HepG2 (cell line): ENCODE measurements around the gene ABT1. TPM values are rescaled to one million over a fixed set of nuclear protein-coding genes. Genes with fewer than 3 reads are reported as not detected.

Source experiments
- ARHGAP35 ChIP-seq: sonication (generic); formaldehyde crosslinking; IDR thresholded peaks from 2 replicates; pipeline ENCODE4 v1.9.0; 2022; ENCODE audit warnings: mild to moderate bottlenecking, inconsistent platforms, moderate library complexity, missing genetic modification reagents, borderline replicate concordance
- BRD4 ChIP-seq: sonication (generic); formaldehyde crosslinking; IDR thresholded peaks from 2 replicates; pipeline ENCODE4 v1.4.0; 2020; ENCODE audit warnings: missing genetic modification reagents
- CEBPG ChIP-seq: IDR thresholded peaks from 2 replicates; pipeline ENCODE4 v1.6.1; 2016
- DPF2 ChIP-seq: sonication (generic); formaldehyde crosslinking; IDR thresholded peaks from 2 replicates; pipeline ENCODE4 v1.4.0; 2020; ENCODE audit warnings: mild to moderate bottlenecking, low read depth, missing genetic modification reagents, borderline replicate concordance
- GLI4 ChIP-seq: sonication (generic); formaldehyde crosslinking; IDR thresholded peaks from 2 replicates; pipeline ENCODE4 v1.5.1; 2020; ENCODE audit warnings: missing genetic modification reagents, mild to moderate bottlenecking, moderate library complexity, borderline replicate concordance
- HBP1 ChIP-seq: IDR thresholded peaks from 2 replicates; pipeline ENCODE4 v1.6.1; 2016; ENCODE audit warnings: low read depth, control low read depth
- HMGA1 ChIP-seq: sonication (generic); formaldehyde crosslinking; conservative IDR thresholded peaks from 2 replicates; pipeline ENCODE4 v1.4.0; 2020; ENCODE audit warnings: missing genetic modification reagents
- HNRNPUL1 ChIP-seq: fragments of 200-400 bp; formaldehyde crosslinking; IDR thresholded peaks from 2 replicates; pipeline ENCODE4 v1.6.1; 2017; ENCODE audit warnings: low read depth, mild to moderate bottlenecking, low read length, moderate library complexity
- KLF9 ChIP-seq: IDR thresholded peaks from 2 replicates; pipeline ENCODE4 v1.6.1; 2016; ENCODE audit warnings: low read depth
- MTA3 ChIP-seq: sonication (generic); formaldehyde crosslinking; IDR thresholded peaks from 2 replicates; pipeline ENCODE4 v1.4.0; 2020; ENCODE audit warnings: missing genetic modification reagents
- MXD1 ChIP-seq: sonication (generic); formaldehyde crosslinking; IDR thresholded peaks from 2 replicates; pipeline ENCODE4 v1.4.0; 2020; ENCODE audit warnings: mild to moderate bottlenecking, missing genetic modification reagents
- SIN3B ChIP-seq: fragments of 150-350 bp; IDR thresholded peaks from 2 replicates; pipeline ENCODE4 v1.6.1; 2014; ENCODE audit warnings: low read length
- SIX4 ChIP-seq: sonication (generic); formaldehyde crosslinking; IDR thresholded peaks from 2 replicates; pipeline ENCODE4 v1.4.0; 2020; ENCODE audit warnings: missing genetic modification reagents
- TBX3 ChIP-seq: fragments of 450-650 bp; IDR thresholded peaks from 2 replicates; pipeline ENCODE4 v1.6.1; 2017; ENCODE audit warnings: antibody characterized with exemption, mild to moderate bottlenecking, inconsistent platforms, borderline replicate concordance
- ZBED4 ChIP-seq: sonication (generic); formaldehyde crosslinking; IDR thresholded peaks from 2 replicates; pipeline ENCODE4 v1.4.0; 2020; ENCODE audit warnings: missing genetic modification reagents, borderline replicate concordance
- ZNF24 ChIP-seq: fragments of 450-650 bp; IDR thresholded peaks from 2 replicates; pipeline ENCODE4 v1.6.1; 2017; ENCODE audit warnings: antibody characterized with exemption, mild to moderate bottlenecking
- ZNF512B ChIP-seq: sonication (generic); formaldehyde crosslinking; IDR thresholded peaks from 2 replicates; pipeline ENCODE4 v1.5.1; 2020; ENCODE audit warnings: missing genetic modification reagents, mild to moderate bottlenecking, borderline replicate concordance
- ZNF580 ChIP-seq: IDR thresholded peaks from 2 replicates; pipeline ENCODE4 v1.6.1; 2016; ENCODE audit warnings: low read depth, borderline replicate concordance
- ZNF747 ChIP-seq: sonication (generic); formaldehyde crosslinking; IDR thresholded peaks from 2 replicates; pipeline ENCODE4 v1.8.1; 2023; ENCODE audit warnings: missing genetic modification reagents, mild to moderate bottlenecking, borderline replicate concordance
- ZNF768 ChIP-seq: sonication (generic); formaldehyde crosslinking; IDR thresholded peaks from 2 replicates; pipeline ENCODE4 v1.4.0; 2020; ENCODE audit warnings: missing genetic modification reagents
- polyA plus RNA-seq, 8 experiments: library from polyadenylated mRNA; depleted of rRNA in 3 of 8; stranded (reverse) in 7 of 8; unstranded in 1 of 8; fragments of >200 nt; fragmentation: Illumina TruSeq in 4 of 8; extraction: Trizol in 4 of 8; gene quantifications; 2 replicates each; pipeline versions ENCODE4 v1.2.1 to v1.2.3, GENCODE V29; 2011 to 2016; ENCODE audit warnings: low read depth in 4 of 8, missing spikeins in 1 of 8, mixed read lengths in 1 of 8; ENCODE audit not compliant: insufficient read depth in 1 of 8
- total RNA-seq, 5 experiments: library from RNA; depleted of rRNA; stranded (reverse); fragments of >200 nt; fragmentation: Illumina TruSeq; extraction: Trizol; gene quantifications; 2 replicates each; pipeline ENCODE4 v1.2.3, GENCODE V29; 2016; ENCODE audit warnings: low read depth in 1 of 5

Gene ABT1
- total and polyA plus RNA-seq, 2 of the 13 experiments (the other 11 are each of a cell fraction or from before 2014, with no cell fraction given) = 38.4 TPM

GRCh38 chr6:26576929-26577719, 19.6 kb upstream of the ABT1 start (continued):
- TF ChIP-seq MXD1 (CRISPR knock-in tag) (no peak), KLF9 (CRISPR knock-in tag) (no peak), HMGA1 (CRISPR knock-in tag) (no peak), SIN3B (no peak), TBX3 (no peak), HBP1 (no peak), DPF2 (CRISPR knock-in tag) (no peak), HNRNPUL1 (no peak), BRD4 (CRISPR knock-in tag) (no peak), GLI4 (CRISPR knock-in tag) (no peak), ZNF580 (CRISPR knock-in tag) (peak; percentile 63; the same call in 1 of the 2 replicates), ZBED4 (0 out of 2 replicates have a peak, but pooled peaks have one; percentile 66), ZNF747 (CRISPR knock-in tag) (no peak), ZNF24 (peak; percentile 93), CEBPG (CRISPR knock-in tag) (peak; percentile 60), ZNF512B (no peak), ZNF768 (no peak), SIX4 (CRISPR knock-in tag) (no peak), MTA3 (no peak), ARHGAP35 (CRISPR knock-in tag) (no peak)
